Neural crest cell (in vitro differentiated cells): ENCODE measurements around the gene PLA2G4C. TPM values are rescaled to one million over a fixed set of nuclear protein-coding genes. Genes with fewer than 3 reads are reported as not detected.
A peak's percentile ranks its signal among the peaks of the same experiment; 100 is the strongest.
"Not testable (repeated sequence)": the region's sequence is repeated elsewhere in the genome, so short reads cannot be mapped to it uniquely, and the experiment has no call there.

Source experiments
- DNase-seq: peaks from one replicate; pipeline ENCODE4 v3.0.0; 2021; ENCODE audit warnings: low read depth, mixed read lengths, low spot score
- H3K27ac Mint-ChIP-seq: one replicate; pipeline ENCODE4 v1.8.0; 2021; ENCODE audit warnings: mild to moderate bottlenecking, mixed read lengths; ENCODE audit not compliant: unreplicated experiment
- H3K27me3 Mint-ChIP-seq: 2 replicates; pipeline ENCODE4 v1.8.0; 2021; ENCODE audit warnings: low read depth, mild to moderate bottlenecking, mixed read lengths
- H3K36me3 Mint-ChIP-seq: 2 replicates; pipeline ENCODE4 v1.8.0; 2021; ENCODE audit warnings: low read depth, mild to moderate bottlenecking, mixed read lengths
- H3K4me1 Mint-ChIP-seq: 2 replicates; pipeline ENCODE4 v1.8.0; 2021; ENCODE audit warnings: mixed read lengths
- H3K4me3 Mint-ChIP-seq: one replicate; pipeline ENCODE4 v1.8.0; 2021; ENCODE audit warnings: mild to moderate bottlenecking, mixed read lengths
- H3K9me3 Mint-ChIP-seq: 2 replicates; pipeline ENCODE4 v1.8.0; 2021; ENCODE audit warnings: mixed read lengths
- CTCF ChIP-seq: fragments of 200-600 bp; sonication (generic); conservative IDR thresholded peaks from 2 replicates; pipeline ENCODE4 v1.5.0; 2021; ENCODE audit warnings: antibody characterized with exemption, mild to moderate bottlenecking
- total RNA-seq: library from RNA; stranded (reverse); gene quantifications from 2 replicates; pipeline ENCODE4 v1.2.1, GENCODE V29; 2021

Gene PLA2G4C
- total RNA-seq, 1 donor from 2014 or later, result 2.0 TPM

GRCh38 chr19:48094855-48095203 is 15.8 kb downstream of the PLA2G4C start:
- Mint-ChIP-seq H3K36me3 (no peaks in the 10 kb centered on the region), H3K27ac (peak overlapping the region; percentile 28), H3K9me3 (no peaks in the 10 kb centered on the region), H3K4me1 (no peaks in the 10 kb centered on the region), H3K4me3 (no peak overlapping the region), H3K27me3 (peaks cover 5% of the 10 kb centered on the region)
- no peak for DNase-seq
- no peak for TF ChIP-seq CTCF

GRCh38 chr19:48094129-48094854 is 16.3 kb downstream of the PLA2G4C start:
- Mint-ChIP-seq H3K27me3 (peaks cover 5% of the 10 kb centered on the region), H3K4me3 (no peak overlapping the region), H3K27ac (no peak overlapping the region), H3K36me3 (no peaks in the 10 kb centered on the region), H3K9me3 (no peaks in the 10 kb centered on the region), H3K4me1 (no peaks in the 10 kb centered on the region)
- TF ChIP-seq CTCF, result no peak
- no peak for DNase-seq

GRCh38 chr19:48091111-48091718 is 19.4 kb downstream of the PLA2G4C start:
- H3K4me3 Mint-ChIP-seq, H3K27ac Mint-ChIP-seq, H3K27me3 Mint-ChIP-seq, DNase-seq, H3K4me1 Mint-ChIP-seq, H3K9me3 Mint-ChIP-seq, H3K36me3 Mint-ChIP-seq: not testable (repeated sequence)

- Mint-ChIP-seq H3K9me3 (peaks cover 3% of the 10 kb centered on the region), H3K4me3 (no peak overlapping the region), H3K27ac (no peak overlapping the region), H3K36me3 (no peaks in the 10 kb centered on the region), H3K27me3 (peaks cover 7% of the 10 kb centered on the region), H3K4me1 (no peaks in the 10 kb centered on the region)
- no peak for TF ChIP-seq CTCF
- no peak for DNase-seq
Observed at GRCh38 chr19:48090281-48090802, 20.3 kb downstream of the PLA2G4C start.

GRCh38 chr19:48088991-48089390 is 21.6 kb downstream of the PLA2G4C start:
- not testable (repeated sequence) for DNase-seq, H3K27ac Mint-ChIP-seq, H3K4me3 Mint-ChIP-seq, H3K4me1 Mint-ChIP-seq, H3K36me3 Mint-ChIP-seq, H3K9me3 Mint-ChIP-seq, H3K27me3 Mint-ChIP-seq

GRCh38 chr19:48085904-48086864 is 24.4 kb downstream of the PLA2G4C start:
- Mint-ChIP-seq H3K27me3 (peaks cover 4% of the 10 kb centered on the region), H3K9me3 (peaks cover 3% of the 10 kb centered on the region), H3K4me3 (no peak overlapping the region), H3K4me1 (no peaks in the 10 kb centered on the region), H3K36me3 (no peaks in the 10 kb centered on the region), H3K27ac (no peak overlapping the region)
- DNase-seq, result no peak
- TF ChIP-seq CTCF, result no peak
